GM21423 (cell line): ENCODE data around the gene COL19A1.

Experiments
- ATAC-seq: cut with Tn5 transposase; IDR thresholded peaks from one replicate; pipeline ENCODE4 v1.9.1; 2021; ENCODE audit warnings: mild to moderate bottlenecking, moderate library complexity; ENCODE audit not compliant: unreplicated experiment

The COL19A1 gene

DNA sequence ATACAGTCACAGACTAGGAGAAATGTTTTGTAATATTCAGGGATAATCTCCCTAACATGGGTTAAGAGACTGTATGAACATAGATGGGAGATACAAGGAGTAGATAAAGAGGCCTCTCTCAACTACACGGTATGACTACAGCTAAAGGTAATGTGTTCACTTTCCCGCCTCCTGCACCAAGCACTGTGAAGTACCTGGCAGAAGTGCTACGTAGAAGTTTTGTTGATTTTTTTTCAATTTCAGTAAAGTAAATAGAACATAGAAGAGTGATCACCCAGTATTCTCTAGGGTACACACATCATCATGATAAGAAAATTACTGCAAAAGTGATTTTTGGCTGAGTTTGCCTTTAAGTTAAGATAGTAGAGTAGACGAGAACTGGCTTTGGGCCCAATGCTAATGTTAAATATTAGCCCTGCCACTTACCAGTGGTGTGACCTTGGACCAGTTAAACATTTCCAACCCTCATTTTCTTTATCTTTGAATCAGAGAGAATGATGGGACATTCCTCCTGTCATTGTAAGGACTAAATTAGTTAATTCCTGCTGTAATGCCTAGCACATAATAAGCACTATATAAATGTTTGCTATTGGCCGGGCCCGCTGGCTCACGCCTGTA lies 253.0 kb downstream of the COL19A1 start:
- ATAC-seq = no peak

DNA sequence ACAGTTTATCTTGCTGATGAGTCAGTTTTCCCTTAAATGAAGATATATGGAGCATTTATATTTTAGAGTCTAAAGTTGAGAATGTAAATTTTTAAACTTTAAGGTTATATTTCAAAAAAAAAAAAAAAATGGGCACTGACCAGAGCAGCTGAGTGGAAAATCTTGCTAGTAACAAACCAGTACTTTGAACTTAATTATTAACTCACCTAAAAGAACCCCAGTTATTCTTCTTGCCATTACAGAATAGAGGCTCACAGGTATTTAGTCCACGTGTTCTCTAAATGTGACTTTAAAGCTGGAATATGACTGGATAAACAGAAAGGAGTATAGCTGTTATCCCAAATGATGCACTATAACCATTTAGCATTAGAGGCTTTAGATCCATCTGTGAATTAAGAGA lies 258.1 kb downstream of the COL19A1 start:
- ATAC-seq = peak; percentile 61

GRCh38 chr6:70124882-70125545 lies 258.7 kb downstream of the COL19A1 start:
- ATAC-seq = peak; percentile 16

- ATAC-seq = no peak
Measured at GRCh38 chr6:70125602-70126001, 259.2 kb downstream of the COL19A1 start.

DNA sequence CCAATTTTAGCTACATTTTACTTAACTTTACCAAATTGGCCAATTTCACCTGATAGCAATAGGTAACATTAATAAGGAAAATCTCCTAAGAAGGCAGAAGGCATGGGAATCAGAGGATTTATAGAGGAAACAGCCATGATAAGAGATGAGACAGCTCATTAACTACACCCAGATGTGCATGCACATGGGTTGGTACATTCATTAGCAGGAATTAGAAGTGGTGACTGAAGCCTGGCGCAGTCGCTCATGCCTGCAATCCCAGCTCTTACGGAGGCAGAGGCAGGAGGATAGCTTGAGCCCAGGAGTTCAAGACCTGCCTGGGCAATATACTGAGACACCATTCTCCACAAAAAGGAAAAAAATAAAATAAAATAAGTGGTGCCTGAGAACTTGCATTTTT lies 263.0 kb downstream of the COL19A1 start:
- ATAC-seq = no peak

GRCh38 chr6:70130865-70131264 lies 264.5 kb downstream of the COL19A1 start:
- no peak for ATAC-seq

DNA sequence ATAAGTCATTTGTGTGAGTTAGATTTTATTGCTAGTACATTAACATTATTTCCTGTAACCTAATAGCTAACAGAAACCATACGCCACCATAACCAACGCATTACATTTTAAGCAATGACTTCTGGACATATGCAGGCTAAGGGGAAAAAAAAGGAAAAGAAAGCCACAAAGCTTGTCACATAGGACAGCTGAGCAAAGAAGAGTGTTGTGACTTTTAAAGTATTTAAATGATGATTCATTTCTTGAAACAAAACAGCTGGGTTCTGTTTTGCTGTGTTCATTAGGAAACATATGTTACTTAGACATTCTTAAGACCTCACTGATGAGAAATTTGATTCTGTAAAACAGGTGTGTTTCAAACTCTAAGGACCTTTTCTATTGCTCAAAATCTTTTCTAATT lies 265.2 kb downstream of the COL19A1 start:
- peak; percentile 92 for ATAC-seq

DNA sequence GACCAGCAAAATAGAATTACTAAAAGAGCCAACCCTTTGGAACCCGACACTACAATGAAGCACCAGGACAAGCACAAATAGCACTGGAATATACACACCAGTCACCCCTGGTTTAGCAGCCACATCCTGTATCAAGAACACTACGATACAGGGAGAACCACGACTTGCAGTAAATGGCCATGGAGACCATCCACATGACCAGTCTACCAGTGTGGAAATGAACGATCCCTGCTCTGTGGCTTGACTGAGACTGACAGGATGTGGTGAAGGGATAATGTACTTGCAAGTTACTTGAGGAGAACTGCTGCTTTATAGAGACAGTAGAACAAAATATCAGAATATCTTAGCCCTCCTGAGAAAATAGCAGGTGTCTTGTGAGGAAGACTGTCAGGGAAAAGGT lies 266.9 kb downstream of the COL19A1 start:
- no peak for ATAC-seq

DNA sequence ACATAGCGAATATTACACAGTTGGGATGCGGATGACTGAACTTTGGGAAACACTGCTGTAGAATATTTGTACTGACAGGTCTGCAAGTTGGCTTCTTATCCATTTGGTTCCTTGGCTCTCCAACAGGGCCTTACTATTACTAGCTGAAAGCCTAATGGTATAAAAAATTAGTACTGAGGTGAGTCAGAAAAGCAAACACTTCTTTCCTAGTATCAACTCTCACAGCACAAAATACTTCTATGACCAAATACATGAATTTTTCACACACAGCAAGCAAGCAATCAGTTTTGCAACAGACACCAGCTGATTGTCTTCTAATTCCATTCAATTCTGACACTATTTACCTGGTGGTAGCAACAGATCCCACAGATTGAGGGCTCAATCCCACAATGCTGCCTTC lies 268.2 kb downstream of the COL19A1 start:
- no peak for ATAC-seq

DNA sequence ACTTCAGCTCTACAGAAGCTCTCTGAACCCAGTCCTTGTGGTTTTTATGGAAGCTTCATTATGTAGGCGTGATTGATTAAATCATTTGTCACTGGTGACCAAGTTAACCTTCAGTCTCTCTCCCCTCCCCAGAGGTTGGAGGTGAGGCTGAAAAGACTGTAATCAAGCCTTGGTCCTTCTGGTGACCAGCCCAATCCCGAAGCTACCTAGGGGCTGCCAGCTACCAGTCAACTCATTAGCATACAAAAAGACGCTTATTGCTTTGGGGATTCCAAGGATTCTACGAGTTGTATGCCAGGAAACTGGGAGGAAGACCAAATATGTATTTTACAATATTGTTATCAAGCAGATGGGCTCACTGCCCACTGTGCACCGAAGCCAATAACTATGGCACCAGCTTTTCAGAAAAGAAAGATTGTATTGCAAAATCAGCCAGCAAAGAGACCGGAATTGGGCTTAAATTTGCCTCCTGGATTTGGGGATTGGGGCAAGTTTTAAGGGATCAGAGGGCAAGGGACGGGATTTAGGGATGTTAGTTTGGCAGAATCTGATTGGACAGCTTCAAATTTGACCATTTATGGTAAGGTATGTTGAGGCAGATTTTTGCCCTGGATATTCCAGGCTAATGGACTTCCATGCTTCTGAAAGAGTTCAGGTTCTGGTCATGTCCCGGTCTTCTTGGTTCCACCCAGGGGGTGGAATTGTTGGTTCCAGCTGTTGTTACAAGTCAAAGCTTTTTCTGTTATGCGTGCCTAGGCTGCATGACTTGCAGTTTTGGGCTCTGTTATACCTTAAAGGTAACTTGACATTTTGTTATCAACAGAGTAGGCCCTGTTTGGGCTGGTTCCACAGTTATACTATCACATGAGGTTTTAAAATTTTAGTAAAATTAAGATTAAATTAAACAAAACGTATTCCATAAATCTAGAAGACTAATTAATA lies 269.1 kb downstream of the COL19A1 start:
- no peak for ATAC-seq

GRCh38 chr6:70136996-70137395 lies 270.6 kb downstream of the COL19A1 start:
- ATAC-seq = no peak

GRCh38 chr6:70140496-70140895 lies 274.1 kb downstream of the COL19A1 start:
- ATAC-seq = no peak

DNA sequence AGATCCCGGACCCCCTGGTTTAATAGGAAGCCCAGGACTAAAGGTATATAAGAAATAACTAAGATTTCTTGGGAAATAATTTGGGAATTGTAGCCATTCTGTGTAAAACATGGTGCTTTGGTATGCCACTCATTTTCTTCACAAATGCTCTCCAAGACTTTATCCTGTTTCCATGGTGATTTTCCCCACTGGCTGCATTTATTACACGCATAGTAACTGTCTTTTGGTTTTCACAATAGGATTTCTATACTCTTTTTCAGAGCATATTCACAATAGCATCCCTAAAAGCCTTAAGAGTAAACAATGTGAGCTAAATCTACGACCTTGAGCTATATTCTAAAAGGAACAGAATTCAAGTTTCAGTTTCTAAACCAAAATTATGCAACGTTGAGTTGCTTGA lies 275.7 kb downstream of the COL19A1 start:
- no peak for ATAC-seq

- no peak for ATAC-seq
Measured at GRCh38 chr6:70145178-70145577, 278.8 kb downstream of the COL19A1 start.

GRCh38 chr6:70149209-70149788 lies 282.9 kb downstream of the COL19A1 start:
- no peak for ATAC-seq

DNA sequence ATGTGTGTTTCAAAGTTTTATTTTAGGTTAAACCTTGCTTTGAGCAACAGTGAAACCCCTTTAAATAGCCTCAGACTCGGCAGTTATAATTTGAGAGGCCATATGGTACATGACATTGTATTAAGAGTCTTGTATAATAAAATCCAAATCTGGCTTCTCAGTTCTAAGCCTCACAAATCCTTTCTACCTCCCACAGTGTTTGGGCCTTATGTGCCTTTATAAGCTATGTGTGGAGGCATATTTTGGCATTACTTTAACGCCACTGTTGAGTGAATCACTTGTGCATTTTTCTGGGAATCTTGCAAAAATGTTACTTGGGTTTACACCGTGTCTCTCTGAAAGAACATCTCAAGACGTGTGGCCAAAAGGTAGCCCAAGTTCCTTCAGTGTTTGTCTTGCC lies 284.2 kb downstream of the COL19A1 start:
- ATAC-seq = no peak

DNA sequence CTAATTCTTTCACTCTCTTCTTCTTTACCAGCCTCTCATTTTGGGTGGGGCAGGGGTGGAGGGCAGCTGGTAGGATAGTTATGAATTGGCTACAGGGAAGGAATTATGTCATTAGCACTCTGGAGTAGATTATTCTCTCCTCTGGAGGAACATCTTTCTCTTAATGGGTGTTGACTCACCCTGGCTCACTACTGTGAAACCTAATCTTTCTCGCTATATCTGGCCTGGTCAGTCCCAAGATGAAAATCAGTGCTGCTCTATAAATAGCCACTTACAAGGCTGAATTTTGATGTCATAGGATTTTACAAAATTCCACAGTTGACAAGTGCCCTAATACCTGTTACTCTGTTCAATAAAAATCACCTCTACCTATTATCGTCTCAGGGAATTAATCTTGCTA lies 285.3 kb downstream of the COL19A1 start:
- ATAC-seq = no peak

DNA sequence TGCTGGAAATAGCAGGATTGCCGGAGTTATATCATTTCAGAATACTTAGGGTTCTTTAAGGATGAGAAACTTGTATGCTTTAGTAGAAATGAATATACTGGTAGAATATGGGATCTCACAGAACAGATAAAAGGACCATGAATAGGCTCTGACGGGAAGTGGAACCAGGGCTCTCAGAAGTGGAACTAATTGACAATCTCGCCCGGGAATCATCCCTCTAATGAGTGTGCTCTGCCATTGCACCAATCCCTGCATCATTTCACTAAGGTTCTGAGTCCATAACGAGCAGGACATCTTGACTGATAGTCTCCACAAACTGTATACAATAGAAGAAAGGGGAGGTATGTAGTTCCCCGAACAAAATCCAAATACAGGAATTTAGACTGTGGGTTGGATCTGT lies 286.4 kb downstream of the COL19A1 start:
- no peak for ATAC-seq

- ATAC-seq = no peak
Measured at GRCh38 chr6:70157086-70157485, 290.7 kb downstream of the COL19A1 start.

- ATAC-seq = no peak
Measured at GRCh38 chr6:70160276-70160675, 293.9 kb downstream of the COL19A1 start.

DNA sequence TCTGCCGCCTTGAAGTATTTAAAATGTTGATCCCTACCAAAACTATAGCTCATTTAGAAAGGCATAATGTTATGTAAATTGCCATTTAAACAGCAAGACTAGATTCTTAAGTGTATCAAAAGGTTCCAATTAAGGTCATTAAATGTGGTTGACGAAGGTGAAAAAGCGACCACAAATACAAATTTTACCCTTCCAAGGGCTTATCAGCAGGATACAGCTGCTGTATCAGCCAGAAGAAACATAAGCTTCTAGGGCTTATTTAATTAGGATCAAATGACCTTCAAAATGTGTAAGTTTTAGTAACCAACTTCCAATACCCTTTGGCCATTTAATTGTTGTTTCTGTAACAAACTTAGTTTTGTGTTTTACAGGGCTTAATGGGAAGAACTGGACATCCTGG lies 296.6 kb downstream of the COL19A1 start:
- ATAC-seq = no peak
